ENCODE results near the gene ZBTB42.

Gene ZBTB42

DNA sequence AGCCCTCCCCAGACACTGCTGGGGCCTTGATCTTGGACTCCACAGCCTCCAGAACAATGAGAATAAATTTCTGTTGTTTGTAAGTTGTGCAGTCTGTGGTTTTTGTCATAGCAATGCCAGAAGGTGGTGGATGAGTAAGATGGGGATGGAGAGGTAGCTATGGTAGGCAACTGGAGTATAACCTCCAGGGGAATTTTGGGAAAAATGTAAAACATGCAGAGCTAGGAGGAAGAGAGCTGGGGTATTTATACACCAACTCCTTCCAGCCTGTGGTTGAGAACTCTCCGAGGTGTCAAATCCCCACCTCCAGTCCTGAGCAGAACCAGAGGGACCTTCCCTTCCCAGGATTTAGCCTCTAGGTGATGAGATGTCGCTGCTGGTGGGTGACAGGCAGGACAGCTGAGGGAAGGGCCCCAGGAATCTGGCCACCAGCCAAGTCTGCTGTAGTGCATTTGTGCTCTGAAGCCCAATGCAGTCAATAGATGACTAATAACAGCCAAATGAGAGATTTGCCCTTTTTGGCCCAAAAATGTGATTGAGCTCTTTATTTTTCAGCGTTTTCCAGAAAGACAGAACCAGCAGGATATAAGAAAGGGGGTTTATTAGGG lies 45.0 kb downstream of the ZBTB42 start:
- DNase-seq = no peak

DNA sequence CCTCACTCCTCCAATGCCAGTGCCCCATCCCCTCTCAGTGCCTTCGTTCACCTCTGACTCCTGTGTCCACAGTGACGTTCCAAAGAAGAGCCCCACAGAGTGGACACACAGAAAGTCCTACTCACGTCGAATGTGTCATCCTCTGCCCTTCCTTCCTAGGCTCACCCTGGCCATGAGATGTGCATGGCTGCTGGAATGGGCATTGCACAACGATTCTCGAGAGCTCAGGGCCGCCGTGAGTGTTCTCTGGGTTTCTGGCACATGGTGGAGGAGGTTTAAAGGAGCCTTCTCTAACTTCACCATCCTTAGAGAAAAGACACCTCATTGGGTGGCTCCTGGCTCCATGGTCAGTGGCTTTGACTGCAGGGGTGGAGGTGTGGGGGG lies 51.4 kb downstream of the ZBTB42 start:
- no peak for DNase-seq

Measured in CD4-positive, alpha-beta T cell treated with Interleukin-12 subunit alpha and Interleukin-12 subunit beta, for 1 hour (primary cell).